SK-N-SH (cell line): ENCODE data around the gene IL13. TPM values are rescaled to one million over a fixed set of nuclear protein-coding genes. Genes with fewer than 3 reads are reported as not detected.

ENCODE experiments used
- CTCF ChIA-PET: fragments of 300-600, 350-600 bp; formaldehyde crosslinking; extraction: SDS; loops from one replicate; lab custom pipeline; 2021; lab: Yijun Ruan, JAX
- POLR2A ChIA-PET: fragments of 350-600 bp; sonication (Branson Sonifier 250); formaldehyde crosslinking; extraction: SDS; loops from one replicate; lab custom pipeline; 2020; ENCODE audit warnings: antibody characterized with exemption, inconsistent platforms; lab: Yijun Ruan, JAX
- DNase-seq: peaks from one replicate; pipeline ENCODE4 v3.0.0; 2012
- H2AFZ ChIP-seq: fragments of 200-600 bp; sonication (generic); 2 replicates; pipeline ENCODE4 v1.8.1; 2016; ENCODE audit warnings: antibody characterized with exemption, mild to moderate bottlenecking, low read depth
- H3F3A ChIP-seq: fragments of 200-600 bp; sonication (generic); replicated peaks from 2 replicates; pipeline ENCODE3; 2016; ENCODE audit warnings: antibody characterized with exemption, mild to moderate bottlenecking; ENCODE audit not compliant: insufficient read depth
- H3K27ac ChIP-seq, 2 experiments: fragments of 200-500 bp in 1 of 2; fragments of 200-600 bp in 1 of 2; sonication (Bioruptor generic) in 1 of 2; sonication (generic), shearing (Covaris generic) in 1 of 2; 2 replicates each; pipeline versions ENCODE4 v1.5.1 to v1.6.1; 2014 to 2016; ENCODE audit warnings: low read depth in 2 of 2, inconsistent platforms in 1 of 2, low read length in 1 of 2, mild to moderate bottlenecking in 1 of 2, mixed read lengths in 1 of 2
- H3K27me3 ChIP-seq: fragments of 200-600 bp; sonication (generic), shearing (Covaris generic); 2 replicates; pipeline ENCODE4 v1.6.1; 2016; ENCODE audit warnings: mixed run types; ENCODE audit not compliant: insufficient read depth
- H3K36me3 ChIP-seq, 2 experiments: fragments of 200-500 bp in 1 of 2; fragments of 200-600 bp in 1 of 2; sonication (Bioruptor generic) in 1 of 2; sonication (generic) in 1 of 2; replicated peaks in 1 of 2; 2 replicates each; pipeline versions ENCODE3 to v1.5.1; 2014 to 2016; ENCODE audit warnings: low read length in 1 of 2, mild to moderate bottlenecking in 1 of 2; ENCODE audit not compliant: insufficient read depth in 2 of 2, control insufficient read depth in 1 of 2
- H3K4me1 ChIP-seq, 2 experiments: fragments of 200-500 bp in 1 of 2; fragments of 200-600 bp in 1 of 2; sonication (Bioruptor generic) in 1 of 2; sonication (generic), shearing (Covaris generic) in 1 of 2; 2 replicates each; pipeline versions ENCODE4 v1.5.1 to v1.6.1; 2014 to 2016; ENCODE audit warnings: low read depth in 1 of 2, low read length in 1 of 2, mixed run types in 1 of 2; ENCODE audit not compliant: insufficient read depth in 2 of 2, control insufficient read depth in 1 of 2
- H3K4me2 ChIP-seq: fragments of 200-600 bp; sonication (generic), shearing (Covaris generic); 2 replicates; pipeline ENCODE4 v1.6.1; 2017; ENCODE audit warnings: mixed run types
- H3K4me3 ChIP-seq, 2 experiments: fragments of 200-500 bp in 1 of 2; fragments of 200-600 bp in 1 of 2; sonication (Bioruptor generic) in 1 of 2; sonication (generic), shearing (Covaris generic) in 1 of 2; 2 replicates each; pipeline versions ENCODE4 v1.5.1 to v1.8.1; 2014 to 2016; ENCODE audit warnings: low read depth in 2 of 2, inconsistent platforms in 1 of 2, low read length in 1 of 2, mild to moderate bottlenecking in 1 of 2, mixed read lengths in 1 of 2, moderate library complexity in 1 of 2
- H3K79me2 ChIP-seq: fragments of 200-600 bp; sonication (generic); 2 replicates; pipeline ENCODE4 v1.8.1; 2017; ENCODE audit warnings: mild to moderate bottlenecking; ENCODE audit not compliant: insufficient read depth
- H3K9ac ChIP-seq: fragments of 200-600 bp; sonication (generic); 2 replicates; pipeline ENCODE4 v1.6.1; 2017; ENCODE audit warnings: mixed run types
- H3K9me2 ChIP-seq: fragments of 200-600 bp; sonication (generic); 2 replicates; pipeline ENCODE4 v1.6.1; 2017; ENCODE audit warnings: mixed run types
- H3K9me3 ChIP-seq: fragments of 200-600 bp; sonication (generic); 2 replicates; pipeline ENCODE4 v1.6.1; 2017; ENCODE audit warnings: mixed run types, mild to moderate bottlenecking, moderate library complexity
- H4K20me1 ChIP-seq: fragments of 200-600 bp; sonication (generic); 2 replicates; pipeline ENCODE4 v1.6.1; 2017; ENCODE audit warnings: mild to moderate bottlenecking, mixed run types; ENCODE audit not compliant: insufficient read depth
- ELF1 ChIP-seq: IDR thresholded peaks from 2 replicates; pipeline ENCODE4 v1.4.0; 2012
- EP300 ChIP-seq, 2 experiments: IDR thresholded peaks; 2 replicates each; pipeline versions ENCODE4 v1.4.0 to v1.6.1; 2012; ENCODE audit warnings: borderline replicate concordance in 1 of 2, low read depth in 1 of 2, low read length in 1 of 2
- FOSL2 ChIP-seq: IDR thresholded peaks from 2 replicates; pipeline ENCODE4 v1.4.0; 2012; ENCODE audit warnings: low read depth, mild to moderate bottlenecking, moderate library complexity, borderline replicate concordance
- JUND ChIP-seq: IDR thresholded peaks from 2 replicates; pipeline ENCODE4 v1.4.0; 2012
- MXI1 ChIP-seq: IDR thresholded peaks from 2 replicates; pipeline ENCODE4 v1.6.1; 2012; ENCODE audit warnings: mild to moderate bottlenecking, low read depth, low read length, improper control_type of control experiment
- NRF1 ChIP-seq: IDR thresholded peaks from 2 replicates; pipeline ENCODE4 v1.6.1; 2012; ENCODE audit warnings: low read depth, mild to moderate bottlenecking, low read length
- RAD21 ChIP-seq: IDR thresholded peaks from 2 replicates; pipeline ENCODE4 v1.6.1; 2012; ENCODE audit warnings: mild to moderate bottlenecking, low read length
- RXRA ChIP-seq: IDR thresholded peaks from 2 replicates; pipeline ENCODE4 v1.4.0; 2012; ENCODE audit warnings: low read depth, mild to moderate bottlenecking, borderline replicate concordance
- SMC3 ChIP-seq: IDR thresholded peaks from 2 replicates; pipeline ENCODE4 v1.6.1; 2012; ENCODE audit warnings: low read depth, low read length, improper control_type of control experiment
- TAF1 ChIP-seq: IDR thresholded peaks from 2 replicates; pipeline ENCODE4 v1.6.1; 2012; ENCODE audit warnings: low read depth, mild to moderate bottlenecking, low read length, moderate library complexity, borderline replicate concordance
- TEAD4 ChIP-seq: IDR thresholded peaks from 2 replicates; pipeline ENCODE4 v1.4.0; 2012; ENCODE audit warnings: mild to moderate bottlenecking, borderline replicate concordance; ENCODE audit not compliant: insufficient read depth
- WGBS: methylation state at CpG from one replicate; pipeline ENCODE4 v1.1.6; 2017; ENCODE audit warnings: low lambda C conversion rate; 5-methylcytosine and 5-hydroxymethylcytosine counted together
- polyA plus RNA-seq, 3 experiments: library from polyadenylated mRNA; depleted of rRNA; stranded (reverse); fragments of >200 nt; gene quantifications; 2 replicates each; pipeline ENCODE4 v1.2.3, GENCODE V29; 2012
- TF ChIP-seq, protein P1 (sequence below): fragments of 150-350 bp; IDR thresholded peaks from 2 replicates; pipeline ENCODE4 v1.6.1; 2017; ENCODE audit warnings: antibody characterized with exemption, low read length, low read depth, borderline replicate concordance
- TF ChIP-seq, protein P2 (sequence below): IDR thresholded peaks from 2 replicates; pipeline ENCODE4; 2012

IL13 gene
- polyA plus RNA-seq, 1 of the 3 experiments (the other 2 are of a cell fraction): 0.08 TPM

DNA sequence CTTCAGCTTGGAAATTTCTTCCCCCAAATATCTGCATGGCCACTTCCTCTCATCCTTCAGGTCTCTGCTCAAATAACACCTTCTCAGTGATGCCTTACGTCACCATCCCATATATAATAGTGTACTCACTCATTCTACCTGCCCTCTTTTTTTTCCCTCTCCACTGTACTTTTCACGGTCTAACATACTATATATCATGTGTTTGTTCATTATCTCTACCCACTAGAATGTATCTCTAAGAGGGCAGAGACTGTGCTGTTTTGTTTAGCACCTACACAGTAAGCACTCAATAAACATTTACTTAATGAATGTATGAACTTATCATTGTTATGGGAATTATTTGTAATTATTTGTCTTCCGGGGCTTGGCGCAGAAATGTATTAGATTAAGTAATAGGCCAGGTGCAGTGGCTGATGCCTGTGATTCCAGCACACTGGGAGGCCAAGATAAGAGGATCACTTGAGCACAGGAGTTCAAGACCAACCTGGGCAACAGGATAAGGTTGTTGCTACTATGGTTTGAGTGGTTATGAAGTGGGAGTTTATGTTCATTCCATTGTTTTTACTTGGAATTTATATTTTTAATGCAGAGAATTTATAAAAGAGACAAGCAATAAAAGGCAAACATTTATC lies 6.0 kb upstream of the IL13 start:
- CTCF ChIA-PET: no interaction called here
- WGBS: 82% methylated on average over 4 of the region's 4 CpGs
- DNase-seq: no peak
- no peak overlapping the region for H3K4me3 ChIP-seq
- no peaks in the 10 kb centered on the region for H3K9me3 ChIP-seq
- no peaks in the 10 kb centered on the region for H3K79me2 ChIP-seq
- H2AFZ ChIP-seq: no peak overlapping the region
- no peak overlapping the region for H3K4me2 ChIP-seq
- H3K9ac ChIP-seq: no peak overlapping the region
- no peaks in the 10 kb centered on the region for H3K36me3 ChIP-seq
- no peaks in the 10 kb centered on the region for H4K20me1 ChIP-seq
- no peak overlapping the region for H3K27ac ChIP-seq
- TF ChIP-seq SMC3: no peak
- TF ChIP-seq MXI1: no peak
- no peak for TF ChIP-seq JUND
- no peak for TF ChIP-seq RXRA
- TF ChIP-seq, protein P1, sequence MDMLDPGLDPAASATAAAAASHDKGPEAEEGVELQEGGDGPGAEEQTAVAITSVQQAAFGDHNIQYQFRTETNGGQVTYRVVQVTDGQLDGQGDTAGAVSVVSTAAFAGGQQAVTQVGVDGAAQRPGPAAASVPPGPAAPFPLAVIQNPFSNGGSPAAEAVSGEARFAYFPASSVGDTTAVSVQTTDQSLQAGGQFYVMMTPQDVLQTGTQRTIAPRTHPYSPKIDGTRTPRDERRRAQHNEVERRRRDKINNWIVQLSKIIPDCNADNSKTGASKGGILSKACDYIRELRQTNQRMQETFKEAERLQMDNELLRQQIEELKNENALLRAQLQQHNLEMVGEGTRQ: no peak
- TF ChIP-seq RAD21: no peak
- TF ChIP-seq FOSL2: no peak
- TF ChIP-seq TEAD4: no peak
- TF ChIP-seq ELF1: no peak
- no peaks in the 10 kb centered on the region for H3K27me3 ChIP-seq
- POLR2A ChIA-PET: no interaction called here
- peaks cover 0 to 9% of the 10 kb centered on the region in 2 experiments; a peak in 1 of 4 replicates for H3K4me1 ChIP-seq
- no peaks in the 10 kb centered on the region for H3K9me2 ChIP-seq
- no peaks in the 10 kb centered on the region for H3F3A ChIP-seq

DNA sequence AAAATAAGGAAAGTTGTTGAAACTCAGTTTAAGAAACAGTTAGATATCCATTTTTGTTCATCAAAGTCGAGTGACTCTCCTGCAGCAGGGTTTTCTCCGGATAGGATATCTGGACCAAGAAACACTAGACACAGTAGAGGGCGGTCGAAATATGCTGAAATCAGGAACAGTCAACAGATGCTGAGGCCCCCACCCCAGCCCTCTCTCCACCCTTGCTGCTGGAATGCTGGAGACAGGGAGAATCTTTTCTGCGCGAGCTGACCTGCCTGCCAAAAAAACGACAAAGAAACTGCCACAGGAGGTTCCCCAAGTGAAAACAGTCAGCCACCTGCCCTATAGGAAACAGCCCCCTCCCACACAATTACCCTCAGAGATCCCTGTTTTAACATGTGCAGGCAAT lies 4.3 kb upstream of the IL13 start:
- Histone ChIP-seq H3K4me3 (no peak overlapping the region), H3K79me2 (no peaks in the 10 kb centered on the region), H3K27ac (no peak overlapping the region), H3K9ac (no peak overlapping the region), H3K27me3 (no peaks in the 10 kb centered on the region), H3K9me3 (no peaks in the 10 kb centered on the region), H3K4me2 (no peak overlapping the region), H3K36me3 (no peaks in the 10 kb centered on the region)
- WGBS: 72% methylated on average over 7 of the region's 7 CpGs
- DNase-seq: no peak
- no peak for TF ChIP-seq NRF1
- TF ChIP-seq, protein P2, sequence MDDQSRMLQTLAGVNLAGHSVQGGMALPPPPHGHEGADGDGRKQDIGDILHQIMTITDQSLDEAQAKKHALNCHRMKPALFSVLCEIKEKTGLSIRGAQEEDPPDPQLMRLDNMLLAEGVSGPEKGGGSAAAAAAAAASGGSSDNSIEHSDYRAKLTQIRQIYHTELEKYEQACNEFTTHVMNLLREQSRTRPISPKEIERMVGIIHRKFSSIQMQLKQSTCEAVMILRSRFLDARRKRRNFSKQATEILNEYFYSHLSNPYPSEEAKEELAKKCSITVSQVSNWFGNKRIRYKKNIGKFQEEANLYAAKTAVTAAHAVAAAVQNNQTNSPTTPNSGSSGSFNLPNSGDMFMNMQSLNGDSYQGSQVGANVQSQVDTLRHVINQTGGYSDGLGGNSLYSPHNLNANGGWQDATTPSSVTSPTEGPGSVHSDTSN: no peak
- no peak for TF ChIP-seq TAF1
- no peak for TF ChIP-seq MXI1
- TF ChIP-seq EP300 (IDR thresholded peaks at IDR 0.05; ENCODE audit: borderline replicate concordance in 1 of 2, low read depth in 1 of 2, low read length in 1 of 2): no peak
- TF ChIP-seq, all 33 proteins: peak for 0
- Histone ChIP-seq H2AFZ (no peak overlapping the region), H4K20me1 (no peaks in the 10 kb centered on the region), H3F3A (no peaks in the 10 kb centered on the region), H3K4me1 (peaks cover 0 to 9% of the 10 kb centered on the region in 2 experiments; a peak in 1 of 4 replicates), H3K9me2 (no peaks in the 10 kb centered on the region)
- ChIA-PET CTCF (no interaction called here), POLR2A (no interaction called here)
